ENCODE results near the gene PRPF8. TPM values are rescaled to one million over a fixed set of nuclear protein-coding genes. Genes with fewer than 3 reads are reported as not detected.

The PRPF8 gene
- total and polyA plus RNA-seq, 10 of the 15 experiments (the other 5 are each of a cell fraction or from before 2014, with no cell fraction given): 77.2 to 337 (median 162) TPM

DNA sequence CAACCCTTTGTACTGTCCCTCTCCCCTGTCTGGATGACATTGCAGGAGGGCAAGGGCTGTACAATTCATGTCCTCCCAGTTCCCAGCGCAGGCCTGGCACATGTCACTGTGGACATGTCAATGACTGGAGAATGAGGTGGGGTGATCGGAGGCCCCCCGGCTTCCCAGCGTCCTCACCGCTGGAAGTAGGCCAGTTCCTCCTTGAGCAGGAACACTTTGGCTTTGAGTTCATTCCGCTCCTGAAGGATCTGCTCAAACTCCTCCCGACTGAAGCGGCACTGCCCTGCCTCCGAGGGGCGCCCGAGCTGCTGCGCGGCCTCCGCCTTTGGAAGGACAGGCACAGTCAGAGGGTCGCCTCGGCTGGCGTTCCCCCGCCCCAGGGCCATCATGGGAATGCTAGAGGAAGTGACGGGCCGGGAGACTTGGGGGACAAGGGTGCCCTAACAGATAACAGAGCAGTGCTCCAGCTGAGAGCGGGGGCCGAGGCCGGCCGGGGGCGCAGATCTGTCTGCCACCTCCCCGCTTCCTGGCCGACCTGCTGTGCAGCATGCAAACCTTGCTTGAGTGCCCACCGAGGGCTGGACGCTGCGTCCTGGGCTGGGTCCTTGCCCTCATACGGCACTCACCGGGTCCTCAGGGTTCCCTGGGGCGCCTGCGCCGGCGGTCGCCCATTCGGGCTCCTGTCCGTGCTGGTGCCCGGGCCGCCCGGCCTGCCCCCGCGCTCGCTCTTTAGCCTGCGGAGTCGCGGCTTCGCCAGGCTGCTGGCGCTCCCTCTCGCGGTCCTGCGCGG is 36.3 kb downstream of the PRPF8 start (continued):
- TF ChIP-seq, protein P1, sequence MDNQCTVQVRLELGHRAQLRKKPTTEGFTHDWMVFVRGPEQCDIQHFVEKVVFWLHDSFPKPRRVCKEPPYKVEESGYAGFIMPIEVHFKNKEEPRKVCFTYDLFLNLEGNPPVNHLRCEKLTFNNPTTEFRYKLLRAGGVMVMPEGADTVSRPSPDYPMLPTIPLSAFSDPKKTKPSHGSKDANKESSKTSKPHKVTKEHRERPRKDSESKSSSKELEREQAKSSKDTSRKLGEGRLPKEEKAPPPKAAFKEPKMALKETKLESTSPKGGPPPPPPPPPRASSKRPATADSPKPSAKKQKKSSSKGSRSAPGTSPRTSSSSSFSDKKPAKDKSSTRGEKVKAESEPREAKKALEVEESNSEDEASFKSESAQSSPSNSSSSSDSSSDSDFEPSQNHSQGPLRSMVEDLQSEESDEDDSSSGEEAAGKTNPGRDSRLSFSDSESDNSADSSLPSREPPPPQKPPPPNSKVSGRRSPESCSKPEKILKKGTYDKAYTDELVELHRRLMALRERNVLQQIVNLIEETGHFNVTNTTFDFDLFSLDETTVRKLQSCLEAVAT (IDR thresholded peaks at IDR 0.05): no peak
- TF ChIP-seq, protein P2, sequence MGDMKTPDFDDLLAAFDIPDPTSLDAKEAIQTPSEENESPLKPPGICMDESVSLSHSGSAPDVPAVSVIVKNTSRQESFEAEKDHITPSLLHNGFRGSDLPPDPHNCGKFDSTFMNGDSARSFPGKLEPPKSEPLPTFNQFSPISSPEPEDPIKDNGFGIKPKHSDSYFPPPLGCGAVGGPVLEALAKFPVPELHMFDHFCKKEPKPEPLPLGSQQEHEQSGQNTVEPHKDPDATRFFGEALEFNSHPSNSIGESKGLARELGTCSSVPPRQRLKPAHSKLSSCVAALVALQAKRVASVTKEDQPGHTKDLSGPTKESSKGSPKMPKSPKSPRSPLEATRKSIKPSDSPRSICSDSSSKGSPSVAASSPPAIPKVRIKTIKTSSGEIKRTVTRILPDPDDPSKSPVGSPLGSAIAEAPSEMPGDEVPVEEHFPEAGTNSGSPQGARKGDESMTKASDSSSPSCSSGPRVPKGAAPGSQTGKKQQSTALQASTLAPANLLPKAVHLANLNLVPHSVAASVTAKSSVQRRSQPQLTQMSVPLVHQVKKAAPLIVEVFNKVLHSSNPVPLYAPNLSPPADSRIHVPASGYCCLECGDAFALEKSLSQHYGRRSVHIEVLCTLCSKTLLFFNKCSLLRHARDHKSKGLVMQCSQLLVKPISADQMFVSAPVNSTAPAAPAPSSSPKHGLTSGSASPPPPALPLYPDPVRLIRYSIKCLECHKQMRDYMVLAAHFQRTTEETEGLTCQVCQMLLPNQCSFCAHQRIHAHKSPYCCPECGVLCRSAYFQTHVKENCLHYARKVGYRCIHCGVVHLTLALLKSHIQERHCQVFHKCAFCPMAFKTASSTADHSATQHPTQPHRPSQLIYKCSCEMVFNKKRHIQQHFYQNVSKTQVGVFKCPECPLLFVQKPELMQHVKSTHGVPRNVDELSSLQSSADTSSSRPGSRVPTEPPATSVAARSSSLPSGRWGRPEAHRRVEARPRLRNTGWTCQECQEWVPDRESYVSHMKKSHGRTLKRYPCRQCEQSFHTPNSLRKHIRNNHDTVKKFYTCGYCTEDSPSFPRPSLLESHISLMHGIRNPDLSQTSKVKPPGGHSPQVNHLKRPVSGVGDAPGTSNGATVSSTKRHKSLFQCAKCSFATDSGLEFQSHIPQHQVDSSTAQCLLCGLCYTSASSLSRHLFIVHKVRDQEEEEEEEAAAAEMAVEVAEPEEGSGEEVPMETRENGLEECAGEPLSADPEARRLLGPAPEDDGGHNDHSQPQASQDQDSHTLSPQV (IDR thresholded peaks at IDR 0.05): peak; percentile 85; the same call in 1 of the 2 replicates
- TF ChIP-seq, protein P3, sequence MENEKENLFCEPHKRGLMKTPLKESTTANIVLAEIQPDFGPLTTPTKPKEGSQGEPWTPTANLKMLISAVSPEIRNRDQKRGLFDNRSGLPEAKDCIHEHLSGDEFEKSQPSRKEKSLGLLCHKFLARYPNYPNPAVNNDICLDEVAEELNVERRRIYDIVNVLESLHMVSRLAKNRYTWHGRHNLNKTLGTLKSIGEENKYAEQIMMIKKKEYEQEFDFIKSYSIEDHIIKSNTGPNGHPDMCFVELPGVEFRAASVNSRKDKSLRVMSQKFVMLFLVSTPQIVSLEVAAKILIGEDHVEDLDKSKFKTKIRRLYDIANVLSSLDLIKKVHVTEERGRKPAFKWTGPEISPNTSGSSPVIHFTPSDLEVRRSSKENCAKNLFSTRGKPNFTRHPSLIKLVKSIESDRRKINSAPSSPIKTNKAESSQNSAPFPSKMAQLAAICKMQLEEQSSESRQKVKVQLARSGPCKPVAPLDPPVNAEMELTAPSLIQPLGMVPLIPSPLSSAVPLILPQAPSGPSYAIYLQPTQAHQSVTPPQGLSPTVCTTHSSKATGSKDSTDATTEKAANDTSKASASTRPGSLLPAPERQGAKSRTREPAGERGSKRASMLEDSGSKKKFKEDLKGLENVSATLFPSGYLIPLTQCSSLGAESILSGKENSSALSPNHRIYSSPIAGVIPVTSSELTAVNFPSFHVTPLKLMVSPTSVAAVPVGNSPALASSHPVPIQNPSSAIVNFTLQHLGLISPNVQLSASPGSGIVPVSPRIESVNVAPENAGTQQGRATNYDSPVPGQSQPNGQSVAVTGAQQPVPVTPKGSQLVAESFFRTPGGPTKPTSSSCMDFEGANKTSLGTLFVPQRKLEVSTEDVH (IDR thresholded peaks at IDR 0.05; ENCODE audit: low read depth, partially characterized antibody): no peak
- TF ChIP-seq NFIC (IDR thresholded peaks at IDR 0.05; ENCODE audit: low read depth, low read length): no peak
- TF ChIP-seq ETV6 (conservative IDR thresholded peaks at IDR 0.05 in 1 of 2, IDR thresholded peaks at IDR 0.05 in 1 of 2; ENCODE audit: borderline replicate concordance in 1 of 2, low read depth in 1 of 2): no peak
- peak; percentile 43 for TF ChIP-seq NR2F1 (conservative IDR thresholded peaks at IDR 0.05)
- no peak for TF ChIP-seq HCFC1 (IDR thresholded peaks at IDR 0.05; ENCODE audit: low read length)
- TF ChIP-seq, protein P4, sequence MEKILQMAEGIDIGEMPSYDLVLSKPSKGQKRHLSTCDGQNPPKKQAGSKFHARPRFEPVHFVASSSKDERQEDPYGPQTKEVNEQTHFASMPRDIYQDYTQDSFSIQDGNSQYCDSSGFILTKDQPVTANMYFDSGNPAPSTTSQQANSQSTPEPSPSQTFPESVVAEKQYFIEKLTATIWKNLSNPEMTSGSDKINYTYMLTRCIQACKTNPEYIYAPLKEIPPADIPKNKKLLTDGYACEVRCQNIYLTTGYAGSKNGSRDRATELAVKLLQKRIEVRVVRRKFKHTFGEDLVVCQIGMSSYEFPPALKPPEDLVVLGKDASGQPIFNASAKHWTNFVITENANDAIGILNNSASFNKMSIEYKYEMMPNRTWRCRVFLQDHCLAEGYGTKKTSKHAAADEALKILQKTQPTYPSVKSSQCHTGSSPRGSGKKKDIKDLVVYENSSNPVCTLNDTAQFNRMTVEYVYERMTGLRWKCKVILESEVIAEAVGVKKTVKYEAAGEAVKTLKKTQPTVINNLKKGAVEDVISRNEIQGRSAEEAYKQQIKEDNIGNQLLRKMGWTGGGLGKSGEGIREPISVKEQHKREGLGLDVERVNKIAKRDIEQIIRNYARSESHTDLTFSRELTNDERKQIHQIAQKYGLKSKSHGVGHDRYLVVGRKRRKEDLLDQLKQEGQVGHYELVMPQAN (conservative IDR thresholded peaks at IDR 0.05): no peak; the same call in 1 of the 2 replicates
- TF ChIP-seq ZNF217 (IDR thresholded peaks at IDR 0.05): no peak
- peak; percentile 88; the same call in 1 of the 2 replicates for TF ChIP-seq SMARCA5 (IDR thresholded peaks at IDR 0.05)
- no peak for TF ChIP-seq NBN (IDR thresholded peaks at IDR 0.05)
- TF ChIP-seq, protein P5, sequence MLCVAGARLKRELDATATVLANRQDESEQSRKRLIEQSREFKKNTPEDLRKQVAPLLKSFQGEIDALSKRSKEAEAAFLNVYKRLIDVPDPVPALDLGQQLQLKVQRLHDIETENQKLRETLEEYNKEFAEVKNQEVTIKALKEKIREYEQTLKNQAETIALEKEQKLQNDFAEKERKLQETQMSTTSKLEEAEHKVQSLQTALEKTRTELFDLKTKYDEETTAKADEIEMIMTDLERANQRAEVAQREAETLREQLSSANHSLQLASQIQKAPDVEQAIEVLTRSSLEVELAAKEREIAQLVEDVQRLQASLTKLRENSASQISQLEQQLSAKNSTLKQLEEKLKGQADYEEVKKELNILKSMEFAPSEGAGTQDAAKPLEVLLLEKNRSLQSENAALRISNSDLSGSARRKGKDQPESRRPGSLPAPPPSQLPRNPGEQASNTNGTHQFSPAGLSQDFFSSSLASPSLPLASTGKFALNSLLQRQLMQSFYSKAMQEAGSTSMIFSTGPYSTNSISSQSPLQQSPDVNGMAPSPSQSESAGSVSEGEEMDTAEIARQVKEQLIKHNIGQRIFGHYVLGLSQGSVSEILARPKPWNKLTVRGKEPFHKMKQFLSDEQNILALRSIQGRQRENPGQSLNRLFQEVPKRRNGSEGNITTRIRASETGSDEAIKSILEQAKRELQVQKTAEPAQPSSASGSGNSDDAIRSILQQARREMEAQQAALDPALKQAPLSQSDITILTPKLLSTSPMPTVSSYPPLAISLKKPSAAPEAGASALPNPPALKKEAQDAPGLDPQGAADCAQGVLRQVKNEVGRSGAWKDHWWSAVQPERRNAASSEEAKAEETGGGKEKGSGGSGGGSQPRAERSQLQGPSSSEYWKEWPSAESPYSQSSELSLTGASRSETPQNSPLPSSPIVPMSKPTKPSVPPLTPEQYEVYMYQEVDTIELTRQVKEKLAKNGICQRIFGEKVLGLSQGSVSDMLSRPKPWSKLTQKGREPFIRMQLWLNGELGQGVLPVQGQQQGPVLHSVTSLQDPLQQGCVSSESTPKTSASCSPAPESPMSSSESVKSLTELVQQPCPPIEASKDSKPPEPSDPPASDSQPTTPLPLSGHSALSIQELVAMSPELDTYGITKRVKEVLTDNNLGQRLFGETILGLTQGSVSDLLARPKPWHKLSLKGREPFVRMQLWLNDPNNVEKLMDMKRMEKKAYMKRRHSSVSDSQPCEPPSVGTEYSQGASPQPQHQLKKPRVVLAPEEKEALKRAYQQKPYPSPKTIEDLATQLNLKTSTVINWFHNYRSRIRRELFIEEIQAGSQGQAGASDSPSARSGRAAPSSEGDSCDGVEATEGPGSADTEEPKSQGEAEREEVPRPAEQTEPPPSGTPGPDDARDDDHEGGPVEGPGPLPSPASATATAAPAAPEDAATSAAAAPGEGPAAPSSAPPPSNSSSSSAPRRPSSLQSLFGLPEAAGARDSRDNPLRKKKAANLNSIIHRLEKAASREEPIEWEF (IDR thresholded peaks at IDR 0.05; ENCODE audit: insufficient replicate concordance, low read depth, low read length): no peak
